Germinal center (tissue), 1 donor: ENCODE results near the gene PPP1R16B.

Experiments used
- DNase-seq: peaks from one replicate; pipeline ENCODE4 v3.0.0; 2012; ENCODE audit warnings: mixed read lengths, low spot score

PPP1R16B gene

GRCh38 chr20:38805502-38805957 is at the start of gene PPP1R16B:
TSS of gene PPP1R16B (plus strand) at chr20:38805697. CDS start at chr20:38835926, 30,229 bp downstream.
- DNase-seq, result peak; percentile 82

GRCh38 chr20:38757145-38757775 is 48.2 kb upstream of the PPP1R16B start:
- no peak for DNase-seq

GRCh38 chr20:38759106-38759505 is 46.4 kb upstream of the PPP1R16B start:
- DNase-seq, result no peak

- DNase-seq, result no peak
Observed at GRCh38 chr20:38760978-38761377, 44.5 kb upstream of the PPP1R16B start.

- no peak for DNase-seq
Observed at GRCh38 chr20:38762174-38762573, 43.3 kb upstream of the PPP1R16B start.

GRCh38 chr20:38763616-38764015 is 41.9 kb upstream of the PPP1R16B start:
- DNase-seq, result no peak

GRCh38 chr20:38764567-38765318 is 40.8 kb upstream of the PPP1R16B start:
- DNase-seq, result no peak

- no peak for DNase-seq
Observed at GRCh38 chr20:38766071-38766470, 39.4 kb upstream of the PPP1R16B start.

GRCh38 chr20:38769376-38770295 is 35.9 kb upstream of the PPP1R16B start:
- DNase-seq, result no peak

- DNase-seq, result no peak
Observed at GRCh38 chr20:38770546-38770945, 35.0 kb upstream of the PPP1R16B start.

GRCh38 chr20:38770970-38771369 is 34.5 kb upstream of the PPP1R16B start:
- DNase-seq, result no peak

- DNase-seq, result no peak
Observed at GRCh38 chr20:38771621-38772020, 33.9 kb upstream of the PPP1R16B start.

- no peak for DNase-seq
Observed at GRCh38 chr20:38774167-38774566, 31.3 kb upstream of the PPP1R16B start.

GRCh38 chr20:38776363-38776762 is 29.1 kb upstream of the PPP1R16B start:
- DNase-seq, result no peak

GRCh38 chr20:38779247-38780097 is 26.0 kb upstream of the PPP1R16B start:
- no peak for DNase-seq

GRCh38 chr20:38782275-38782674 is 23.2 kb upstream of the PPP1R16B start:
- no peak for DNase-seq

- DNase-seq, result no peak
Observed at GRCh38 chr20:38787870-38788269, 17.6 kb upstream of the PPP1R16B start.

- DNase-seq, result no peak
Observed at GRCh38 chr20:38789503-38790199, 15.8 kb upstream of the PPP1R16B start.

GRCh38 chr20:38790200-38791053 is 15.1 kb upstream of the PPP1R16B start:
- DNase-seq, result peak; percentile 44

- DNase-seq, result no peak
Observed at GRCh38 chr20:38791291-38791690, 14.2 kb upstream of the PPP1R16B start.
